Measurements from ENCODE around the gene PRR33. TPM values are rescaled to one million over a fixed set of nuclear protein-coding genes. Genes with fewer than 3 reads are reported as not detected.
"Not testable (repeated sequence)": the region's sequence is repeated elsewhere in the genome, so short reads cannot be mapped to it uniquely, and the experiment has no call there.

The PRR33 gene
- total and polyA plus RNA-seq, 2 experiments from 2014 or later = 0.29 TPM; not detected in 1

- DNase-seq (ENCODE audit: low spot score) = no peak
- H3K79me2 ChIP-seq = no peaks in the 10 kb centered on the region
- H4K20me1 ChIP-seq (ENCODE audit: insufficient read depth, poor library complexity, severe bottlenecking) = no peaks in the 10 kb centered on the region
- H2AFZ ChIP-seq = no peak overlapping the region
- H3K9me3 ChIP-seq (ENCODE audit: low read depth) = no peaks in the 10 kb centered on the region
- peak overlapping the region; percentile 73 for H3K4me2 ChIP-seq
- H3K27me3 ChIP-seq = no peaks in the 10 kb centered on the region
- H3K36me3 ChIP-seq (replicated peaks; ENCODE audit: insufficient read depth, low read depth) = no peaks in the 10 kb centered on the region
- H3K9me2 ChIP-seq (replicated peaks; ENCODE audit: insufficient read depth) = no peaks in the 10 kb centered on the region
- H3K4me3 ChIP-seq = no peak overlapping the region
- peak overlapping the region; percentile 99 for H3K27ac ChIP-seq
- WGBS (ENCODE audit: low lambda C conversion rate, missing lambda C conversion rate) = 74% methylated on average over 17 of the region's 28 CpGs
- TF ChIP-seq EZH2 (IDR thresholded peaks at IDR 0.05; ENCODE audit: borderline replicate concordance) = no peak
- no peak for TF ChIP-seq CTCF (IDR thresholded peaks at IDR 0.05; ENCODE audit: poor library complexity)
- no peak for TF ChIP-seq EZH2phosphoT487 (IDR thresholded peaks at IDR 0.05; ENCODE audit: low read depth, severe bottlenecking, unreplicated experiment)
- peaks cover 42% of the 10 kb centered on the region for H3K4me1 ChIP-seq (ENCODE audit: insufficient read depth)
Observed at GRCh38 chr11:1875093-1875850, 16.4 kb downstream of the PRR33 start.

GRCh38 chr11:1874441-1875092, 17.1 kb downstream of the PRR33 start:
- not testable (repeated sequence) for H3K36me3 ChIP-seq (replicated peaks; ENCODE audit: insufficient read depth, low read depth); H2AFZ ChIP-seq; H4K20me1 ChIP-seq (ENCODE audit: insufficient read depth, poor library complexity, severe bottlenecking); H3K27me3 ChIP-seq; H3K9me3 ChIP-seq (ENCODE audit: low read depth); H3K9me2 ChIP-seq (replicated peaks; ENCODE audit: insufficient read depth); H3K79me2 ChIP-seq; H3K4me3 ChIP-seq; DNase-seq (ENCODE audit: low spot score)
- Histone ChIP-seq H3K4me1 (ENCODE audit: insufficient read depth) (peaks cover 38% of the 10 kb centered on the region), H3K4me2 (peak overlapping the region; percentile 73), H3K27ac (peak overlapping the region; percentile 99)
- WGBS (ENCODE audit: low lambda C conversion rate, missing lambda C conversion rate) = 71% methylated on average over 13 of the region's 17 CpGs

GRCh38 chr11:1873813-1874150, 17.9 kb downstream of the PRR33 start:
- H3K9me3 ChIP-seq (ENCODE audit: low read depth); H3K4me2 ChIP-seq: not testable (repeated sequence)

GRCh38 chr11:1873048-1873812, 18.5 kb downstream of the PRR33 start:
- Histone ChIP-seq H3K4me2 (no peak overlapping the region), H3K27me3 (no peaks in the 10 kb centered on the region), H3K4me3 (no peak overlapping the region), H3K9me3 (ENCODE audit: low read depth) (no peaks in the 10 kb centered on the region), H3K36me3 (replicated peaks; ENCODE audit: insufficient read depth, low read depth) (no peaks in the 10 kb centered on the region), H4K20me1 (ENCODE audit: insufficient read depth, poor library complexity, severe bottlenecking) (no peaks in the 10 kb centered on the region), H3K9me2 (replicated peaks; ENCODE audit: insufficient read depth) (no peaks in the 10 kb centered on the region), H2AFZ (no peak overlapping the region), H3K79me2 (no peaks in the 10 kb centered on the region), H3K27ac (peak overlapping the region; percentile 65), H3K4me1 (ENCODE audit: insufficient read depth) (peaks cover 37% of the 10 kb centered on the region)
- 53% methylated on average over 5 of the region's 11 CpGs for WGBS (ENCODE audit: low lambda C conversion rate, missing lambda C conversion rate)
- DNase-seq (ENCODE audit: low spot score) = no peak
- TF ChIP-seq CTCF (IDR thresholded peaks at IDR 0.05; ENCODE audit: poor library complexity) = no peak
- TF ChIP-seq EZH2phosphoT487 (IDR thresholded peaks at IDR 0.05; ENCODE audit: low read depth, severe bottlenecking, unreplicated experiment) = no peak

More at GRCh38 chr11:1873813-1874150, 17.9 kb downstream of the PRR33 start:
- not testable (repeated sequence) for DNase-seq (ENCODE audit: low spot score); H4K20me1 ChIP-seq (ENCODE audit: insufficient read depth, poor library complexity, severe bottlenecking); H3K9me2 ChIP-seq (replicated peaks; ENCODE audit: insufficient read depth); H3K36me3 ChIP-seq (replicated peaks; ENCODE audit: insufficient read depth, low read depth); H3K27me3 ChIP-seq; H3K79me2 ChIP-seq; H3K4me3 ChIP-seq; H2AFZ ChIP-seq
- Histone ChIP-seq H3K27ac (peak overlapping the region; percentile 65), H3K4me1 (ENCODE audit: insufficient read depth) (peaks cover 38% of the 10 kb centered on the region)
- no CpG with 5 or more reads among the region's 17 CpGs for WGBS (ENCODE audit: low lambda C conversion rate, missing lambda C conversion rate)

Data from hepatocyte (in vitro differentiated cells).